ENCODE results near the gene ZNF330.
"Not testable (repeated sequence)": the region's sequence is repeated elsewhere in the genome, so short reads cannot be mapped to it uniquely, and the experiment has no call there.

The ZNF330 gene
- 43.4 to 71.8 (median 61.4) reads per million in 3 experiments for total RNA-seq

- DNase-seq: peak; percentile 86
These were observed at the start of gene ZNF330 for GRCh38 chr4:141220691-141221659. Gene ZNF330, plus strand, starts transcription at chr4:141220895. Its CDS starts 1,477 bp downstream, at chr4:141222372.

DNA sequence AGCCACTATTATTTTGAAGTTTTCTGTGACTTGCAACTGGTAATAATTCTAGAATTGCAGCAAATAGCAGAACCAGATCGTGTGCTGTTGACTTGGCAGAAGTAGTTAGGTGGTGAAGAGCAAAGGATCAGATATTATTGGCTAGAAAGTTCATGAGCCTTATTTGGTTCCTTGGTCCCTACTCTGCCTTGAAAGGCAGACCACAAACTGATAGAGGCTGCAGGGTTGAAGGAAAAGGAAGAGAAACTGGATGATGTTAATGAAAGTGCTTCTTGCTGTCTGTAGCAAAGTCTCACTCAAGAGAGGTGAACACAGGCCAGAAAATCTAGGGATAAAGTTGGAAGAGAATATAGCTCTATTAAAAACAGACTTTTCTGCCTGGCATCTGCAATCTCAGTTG lies 46.2 kb upstream of the ZNF330 start:
- DNase-seq: no peak

GRCh38 chr4:141177171-141177570 lies 43.5 kb upstream of the ZNF330 start:
- no peak for DNase-seq

DNA sequence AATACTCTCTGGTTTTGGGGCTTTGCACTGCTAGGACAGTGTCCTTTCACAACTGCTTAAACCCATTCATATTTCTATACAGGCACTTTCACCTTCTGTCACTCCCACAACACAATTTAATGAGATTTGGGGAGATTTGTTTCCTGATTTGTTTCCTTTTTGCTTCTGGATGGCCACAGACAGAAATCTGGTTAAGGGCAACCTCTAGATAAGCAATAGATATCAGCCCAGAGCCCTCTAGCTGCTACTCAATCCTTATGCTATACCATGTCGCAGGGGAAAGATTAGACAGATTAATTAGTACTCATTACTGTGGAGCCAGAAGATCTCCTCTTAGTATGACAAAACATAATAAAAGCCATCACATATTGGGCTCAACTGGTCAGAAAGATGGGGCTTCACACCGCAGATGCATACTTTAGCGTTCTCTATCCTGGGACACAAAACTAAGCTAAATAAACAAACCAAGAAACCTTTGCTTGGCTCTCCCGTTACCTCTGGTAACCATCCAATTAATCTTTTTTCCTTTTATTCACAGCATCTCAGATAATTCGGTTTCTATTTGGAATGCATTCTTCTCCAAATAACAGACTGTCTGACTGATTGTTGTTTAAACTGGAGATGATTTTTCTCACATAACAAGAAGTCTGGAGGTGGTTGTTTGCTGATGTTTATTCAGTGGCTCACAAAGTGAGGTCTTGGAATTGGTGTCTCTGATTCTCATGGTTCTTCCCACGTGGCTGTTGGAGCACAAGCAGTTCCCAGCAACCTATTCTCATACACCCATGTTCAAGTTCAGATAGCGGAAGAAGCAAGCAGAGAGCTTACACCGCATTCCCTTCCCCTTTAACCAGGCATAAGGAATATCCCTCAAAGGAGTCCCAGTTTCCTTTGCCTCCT lies 41.0 kb upstream of the ZNF330 start:
- DNase-seq: no peak

- DNase-seq: no peak
These were observed 39.5 kb upstream of the ZNF330 start for GRCh38 chr4:141180991-141181761.

DNA sequence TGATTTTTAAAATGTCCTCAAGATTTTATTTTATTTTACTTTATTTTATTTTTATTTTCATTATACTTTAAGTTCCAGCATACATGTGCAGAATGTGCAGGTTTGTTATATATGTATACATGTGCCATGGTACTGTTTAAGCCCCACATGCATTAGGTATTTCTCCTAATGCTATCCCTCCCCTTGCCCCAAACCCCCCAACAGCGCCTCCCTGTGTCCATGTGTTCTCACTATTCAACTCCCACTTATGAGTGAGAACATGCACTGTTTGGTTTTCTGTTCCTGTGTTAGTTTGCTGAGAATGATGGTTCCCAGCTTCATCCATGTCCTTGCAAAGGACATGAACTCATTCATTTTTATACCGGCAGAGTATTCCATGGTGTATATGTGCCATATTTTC lies 37.2 kb upstream of the ZNF330 start:
- DNase-seq: not testable (repeated sequence)

GRCh38 chr4:141192564-141192963 lies 28.1 kb upstream of the ZNF330 start:
- DNase-seq: no peak

GRCh38 chr4:141193516-141194034 lies 27.1 kb upstream of the ZNF330 start:
- no peak for DNase-seq

DNA sequence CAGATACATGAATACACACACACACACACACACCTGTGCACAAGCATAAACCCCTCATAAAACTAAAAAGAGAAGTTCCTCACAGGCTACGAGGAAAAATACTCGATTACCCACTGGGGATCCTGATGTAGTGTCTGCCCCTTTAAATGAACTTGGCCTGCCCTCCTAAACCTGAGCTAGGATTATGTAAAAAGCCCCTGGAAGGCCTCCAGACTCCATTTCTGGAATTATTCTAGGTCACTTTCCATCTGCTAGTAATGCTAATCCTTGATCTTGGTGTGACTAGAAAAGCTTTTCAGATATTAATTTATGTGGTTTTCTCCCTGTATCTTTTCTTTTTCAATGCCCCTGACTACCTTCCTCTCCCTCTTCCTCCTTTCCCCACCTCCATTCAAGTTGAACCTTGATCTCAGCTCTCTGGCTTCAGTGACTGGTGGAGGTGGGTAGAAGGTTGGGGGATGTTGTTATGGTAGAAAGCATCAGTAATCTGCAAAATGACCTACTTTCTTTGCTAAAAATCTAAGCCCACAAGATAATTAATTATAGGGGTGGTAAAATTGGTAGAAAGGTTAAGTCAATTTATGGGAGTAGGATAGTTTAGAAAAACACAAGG lies 25.5 kb upstream of the ZNF330 start:
- DNase-seq: no peak

GRCh38 chr4:141196227-141196933 lies 24.3 kb upstream of the ZNF330 start:
- no peak for DNase-seq

- no peak for DNase-seq
These were observed 12.7 kb upstream of the ZNF330 start for GRCh38 chr4:141207961-141208360.

DNA sequence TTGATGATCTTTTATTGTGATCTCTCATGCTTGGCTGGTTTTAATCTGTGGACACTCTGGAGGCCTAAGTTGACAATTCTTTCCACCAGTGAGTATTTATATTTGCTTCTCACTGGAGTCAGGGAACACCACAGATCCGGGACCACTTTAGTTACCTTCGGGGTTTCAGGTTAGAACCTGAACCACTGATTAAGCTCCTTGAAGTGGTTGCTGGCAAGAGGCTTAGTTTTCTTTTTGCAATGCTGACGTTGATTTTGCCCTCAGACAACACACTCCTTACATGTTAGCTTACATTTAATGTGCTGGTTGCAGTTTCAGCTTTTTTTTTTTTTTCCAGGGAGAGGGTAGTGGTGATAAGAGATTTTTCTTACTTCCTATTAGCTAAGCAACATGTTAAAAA lies 10.5 kb upstream of the ZNF330 start:
- DNase-seq: no peak

- DNase-seq: no peak
These were observed 7.1 kb upstream of the ZNF330 start for GRCh38 chr4:141213550-141213991.

- DNase-seq: no peak
These were observed 5.7 kb upstream of the ZNF330 start for GRCh38 chr4:141215030-141215429.

DNA sequence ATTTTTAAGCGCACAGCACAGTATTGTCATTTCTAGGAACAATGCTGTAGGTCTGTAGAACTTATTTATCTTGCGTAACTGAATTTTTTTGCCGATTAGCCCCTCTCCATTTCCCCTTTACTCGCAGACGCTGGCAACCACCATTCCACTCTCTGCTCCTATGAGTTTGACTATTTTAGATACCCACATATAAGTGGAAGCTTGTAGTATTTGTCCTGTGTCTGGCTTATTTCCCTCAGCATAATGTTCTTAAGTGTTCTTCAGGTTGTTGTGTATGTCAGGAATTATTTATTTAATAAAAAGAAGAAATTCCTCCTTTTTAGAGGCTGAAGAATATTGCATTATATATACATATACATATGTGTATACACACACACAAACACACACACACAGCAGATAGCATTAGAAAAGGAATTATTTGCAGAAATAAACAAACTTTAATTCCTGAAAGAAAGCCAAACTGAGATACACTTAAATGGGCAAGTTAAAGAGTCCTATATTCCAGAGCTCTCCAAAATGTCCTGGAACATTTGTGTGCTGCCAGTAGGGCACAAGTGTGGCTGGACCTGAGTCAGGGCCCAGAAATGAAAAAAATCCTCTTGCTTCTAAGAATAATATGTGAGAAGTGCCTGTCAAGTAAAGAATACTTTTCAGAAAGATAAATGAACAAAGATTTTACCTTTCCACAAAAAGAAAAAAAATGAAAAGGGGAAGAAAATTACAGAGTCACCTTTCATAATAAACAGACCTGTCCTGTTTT lies 4.5 kb upstream of the ZNF330 start:
- DNase-seq: no peak

DNA sequence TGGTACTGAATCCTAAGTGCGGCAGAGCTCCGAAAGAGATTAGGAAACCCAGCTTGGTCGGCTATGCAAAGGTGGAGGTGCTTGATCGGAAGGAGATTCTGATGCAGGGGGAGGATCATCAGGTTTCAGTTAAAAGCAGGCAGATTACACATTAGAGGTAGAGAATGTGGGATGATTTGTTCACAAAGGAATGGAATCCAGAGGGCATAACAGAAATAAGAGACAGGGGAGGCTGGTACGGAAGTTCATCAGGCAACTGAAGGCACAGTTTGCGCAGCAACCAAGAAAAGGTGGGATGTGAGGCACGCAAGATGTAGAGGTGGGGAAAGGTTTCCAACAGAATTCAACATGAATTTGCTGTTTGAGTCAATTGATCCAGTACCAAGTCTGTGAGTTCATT lies 424 bp upstream of the ZNF330 start:
- peak; percentile 1 for DNase-seq

DNA sequence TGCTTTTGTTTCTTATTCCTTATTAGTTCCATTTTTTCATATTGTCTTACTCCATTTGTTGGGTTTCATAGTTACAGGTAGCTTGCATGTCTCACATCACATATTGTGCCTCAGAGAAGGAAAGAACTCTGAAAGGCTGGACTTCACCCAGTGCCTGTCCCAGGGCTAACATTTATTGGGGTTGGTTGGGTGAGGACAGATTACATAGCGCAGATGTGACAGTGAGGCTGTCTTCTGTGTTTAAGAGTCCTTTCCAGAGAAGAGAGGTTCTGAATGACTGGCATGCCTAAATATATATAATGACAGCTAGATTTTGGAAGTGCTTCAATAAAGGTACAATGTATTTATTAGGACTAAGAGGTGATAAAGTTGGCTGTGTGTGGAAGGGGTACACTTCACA lies 2.7 kb downstream of the ZNF330 start:
- no peak for DNase-seq

GRCh38 chr4:141227280-141227679 lies 6.6 kb downstream of the ZNF330 start:
- DNase-seq: not testable (repeated sequence)

DNA sequence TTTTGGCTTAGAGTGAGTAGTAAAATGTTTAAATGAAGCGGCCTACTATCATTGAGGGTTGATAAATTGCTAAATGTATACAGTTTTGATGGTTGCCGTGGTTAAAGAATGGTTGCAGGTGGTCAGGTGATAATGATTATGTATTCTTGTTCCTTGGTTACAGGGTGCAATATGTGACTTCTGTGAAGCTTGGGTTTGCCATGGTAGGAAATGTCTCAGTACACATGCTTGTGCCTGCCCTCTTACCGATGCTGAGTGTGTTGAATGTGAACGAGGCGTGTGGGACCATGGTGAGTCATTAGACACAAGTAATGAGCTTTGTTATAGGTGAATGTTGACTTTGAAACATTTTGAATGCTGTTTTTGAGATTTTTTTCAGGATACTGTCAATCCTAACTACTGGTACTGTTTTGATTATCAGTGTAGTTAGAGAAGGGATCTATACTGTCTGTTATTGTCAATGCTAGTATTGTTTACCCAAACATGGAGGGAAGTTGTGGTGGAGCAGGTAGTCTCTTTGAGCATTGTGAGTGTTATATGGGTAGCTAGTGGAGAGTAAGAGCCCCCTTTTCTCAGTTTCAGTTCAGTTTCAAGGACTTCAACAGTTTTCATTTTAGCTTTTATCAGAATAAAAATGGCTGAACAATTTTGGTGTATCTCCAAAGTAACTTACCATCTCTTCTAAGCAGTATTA lies 8.9 kb downstream of the ZNF330 start:
- no peak for DNase-seq

DNA sequence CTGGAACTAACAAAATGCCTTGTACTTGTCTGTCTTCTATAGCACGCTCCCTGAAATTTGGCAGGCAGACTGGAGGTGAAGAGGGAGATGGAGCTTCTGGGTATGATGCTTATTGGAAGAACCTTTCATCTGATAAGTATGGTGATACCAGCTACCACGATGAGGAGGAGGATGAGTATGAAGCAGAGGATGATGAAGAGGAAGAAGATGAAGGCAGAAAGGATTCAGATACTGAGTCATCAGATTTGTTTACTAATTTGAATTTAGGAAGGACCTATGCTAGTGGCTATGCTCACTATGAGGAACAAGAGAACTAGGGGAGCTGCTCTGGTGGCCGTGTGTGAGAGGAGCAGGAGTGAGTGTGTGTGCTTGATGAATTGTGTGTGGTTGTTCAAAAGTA lies 13.0 kb downstream of the ZNF330 start:
- DNase-seq: no peak

Data from central memory CD4-positive, alpha-beta T cell (primary cell).